GM18502 (cell line): ENCODE results near the gene UBE2F.

Experiments
- ATAC-seq: cut with Tn5 transposase; IDR thresholded peaks from one replicate; pipeline ENCODE4 v1.9.1; 2021; ENCODE audit warnings: mild to moderate bottlenecking; ENCODE audit not compliant: unreplicated experiment, poor library complexity

Gene UBE2F, protein sequence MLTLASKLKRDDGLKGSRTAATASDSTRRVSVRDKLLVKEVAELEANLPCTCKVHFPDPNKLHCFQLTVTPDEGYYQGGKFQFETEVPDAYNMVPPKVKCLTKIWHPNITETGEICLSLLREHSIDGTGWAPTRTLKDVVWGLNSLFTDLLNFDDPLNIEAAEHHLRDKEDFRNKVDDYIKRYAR

GRCh38 chr2:237966565-237967462, at the start of gene UBE2F:
UBE2F (plus strand) TSS chr2:237967014; CDS start chr2:237973108, 6,094 bp downstream.
- peak; percentile 95 for ATAC-seq

- no peak for ATAC-seq
Observed at GRCh38 chr2:237917696-237918374, 49.0 kb upstream of the UBE2F start.

- ATAC-seq, result no peak
Observed at GRCh38 chr2:237919593-237919992, 47.2 kb upstream of the UBE2F start.

DNA sequence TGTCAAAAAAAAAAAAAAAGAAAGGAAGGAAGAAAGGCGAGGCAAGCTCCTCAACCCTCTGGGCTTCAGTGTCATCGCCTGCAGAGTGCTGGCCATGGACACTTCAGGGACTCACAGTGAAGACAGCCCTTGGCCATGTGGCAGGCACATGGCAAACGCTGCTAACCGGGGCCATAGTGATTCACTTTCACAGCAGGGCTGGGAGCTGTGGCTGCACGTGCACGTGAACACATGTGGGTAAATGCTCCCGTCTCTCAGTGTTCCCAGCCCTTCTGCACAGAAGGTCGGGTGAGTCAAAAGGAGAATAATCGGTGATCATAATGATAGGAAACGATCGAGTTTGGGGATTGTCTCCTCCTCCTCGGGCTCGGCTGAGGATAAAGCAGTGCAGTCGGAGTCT, 46.1 kb upstream of the UBE2F start:
- no peak for ATAC-seq

- ATAC-seq, result no peak
Observed at GRCh38 chr2:237921967-237922492, 44.8 kb upstream of the UBE2F start.

DNA sequence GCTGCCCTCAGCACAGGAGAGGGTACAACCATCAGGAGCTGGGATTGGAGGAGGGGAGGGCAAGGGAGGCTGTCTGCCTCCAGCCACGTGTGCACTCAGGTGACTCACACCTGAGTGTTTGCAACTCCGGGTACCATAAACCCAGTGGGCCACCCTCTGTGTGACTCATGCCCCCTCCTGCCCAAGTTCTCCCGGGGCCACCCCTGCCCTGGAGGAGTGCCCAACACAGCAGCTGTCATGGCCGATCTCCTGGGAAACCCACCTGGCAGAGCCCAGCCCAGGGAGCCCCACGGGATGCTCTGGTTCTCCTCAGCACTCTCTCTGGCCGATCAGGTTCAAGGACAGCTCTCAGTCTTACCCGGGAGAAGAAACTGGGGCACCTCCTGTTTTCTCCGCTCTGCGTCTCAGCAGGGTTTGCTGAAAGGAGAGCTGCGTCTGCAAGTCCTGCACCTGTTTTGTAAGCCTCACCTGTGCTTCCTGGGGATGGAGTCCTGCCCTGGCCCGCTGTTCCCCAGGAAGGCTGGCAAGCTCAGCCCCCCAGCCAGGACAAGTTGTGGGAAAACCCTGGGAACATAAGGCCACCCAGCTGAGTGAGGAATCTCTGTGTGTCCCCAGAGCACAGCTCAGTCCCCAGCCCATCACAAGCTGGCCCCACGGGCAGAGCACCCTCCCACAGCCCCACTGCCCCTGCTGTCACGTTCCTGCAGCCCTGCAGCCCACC, 44.0 kb upstream of the UBE2F start:
- ATAC-seq, result no peak

- ATAC-seq, result peak; percentile 83
Observed at GRCh38 chr2:237923481-237924163, 43.2 kb upstream of the UBE2F start.

DNA sequence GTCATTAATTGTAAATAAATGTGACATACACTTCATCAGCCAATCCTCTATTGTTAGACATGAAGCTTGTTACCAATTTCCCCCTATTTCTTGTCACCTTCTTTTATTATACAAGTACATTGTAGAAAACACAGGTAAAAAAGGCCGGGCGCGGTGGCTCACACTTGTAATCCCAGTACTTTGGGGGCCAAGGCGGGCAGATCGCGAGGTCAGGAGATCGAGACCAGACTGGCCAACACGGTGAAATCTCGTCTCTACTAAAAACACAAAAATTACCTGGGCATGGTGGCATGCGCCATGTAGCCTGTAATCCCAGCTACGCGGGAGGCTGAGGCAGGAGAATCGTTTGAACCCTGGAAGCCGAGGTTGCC, 42.7 kb upstream of the UBE2F start:
- ATAC-seq, result no peak

GRCh38 chr2:237927135-237927534, 39.7 kb upstream of the UBE2F start:
- no peak for ATAC-seq

DNA sequence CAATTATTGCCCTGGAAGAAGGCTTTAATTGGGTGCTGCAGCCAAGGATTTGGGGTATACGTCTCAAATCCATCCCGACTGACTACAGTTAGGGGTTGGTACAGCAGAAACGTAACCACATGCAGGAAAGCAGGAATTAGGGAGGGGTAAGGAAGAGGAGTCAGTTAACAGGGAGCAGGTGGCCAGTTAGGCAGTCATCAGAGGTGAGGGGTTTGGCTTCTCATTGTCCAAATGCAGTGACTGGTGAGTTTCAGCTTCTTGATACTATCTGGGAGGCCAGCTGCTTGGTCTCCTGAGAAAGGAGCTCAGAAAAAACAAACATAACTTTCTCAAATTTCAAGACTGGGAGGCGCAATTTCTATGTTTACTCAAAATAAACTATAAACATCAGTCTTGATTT, 38.8 kb upstream of the UBE2F start:
- no peak for ATAC-seq

DNA sequence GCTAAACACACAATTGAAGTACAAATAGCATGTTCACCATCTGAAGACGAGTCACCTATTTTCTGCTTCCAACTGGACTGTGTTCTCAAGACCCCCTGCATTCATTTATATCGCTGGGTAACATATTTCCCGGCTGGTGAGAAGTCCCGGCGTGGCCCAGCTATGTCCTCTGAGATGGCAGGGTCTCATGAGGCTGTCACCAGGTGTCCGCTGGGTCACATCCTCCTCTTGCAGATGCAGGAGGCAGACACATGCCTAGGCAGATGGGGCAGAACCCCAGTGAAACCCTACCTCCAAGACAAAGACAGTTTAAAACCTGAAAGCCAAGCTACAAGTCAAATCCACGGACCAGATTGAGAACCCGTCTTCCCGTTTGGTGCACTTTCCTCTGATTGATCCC, 36.8 kb upstream of the UBE2F start:
- ATAC-seq, result no peak

DNA sequence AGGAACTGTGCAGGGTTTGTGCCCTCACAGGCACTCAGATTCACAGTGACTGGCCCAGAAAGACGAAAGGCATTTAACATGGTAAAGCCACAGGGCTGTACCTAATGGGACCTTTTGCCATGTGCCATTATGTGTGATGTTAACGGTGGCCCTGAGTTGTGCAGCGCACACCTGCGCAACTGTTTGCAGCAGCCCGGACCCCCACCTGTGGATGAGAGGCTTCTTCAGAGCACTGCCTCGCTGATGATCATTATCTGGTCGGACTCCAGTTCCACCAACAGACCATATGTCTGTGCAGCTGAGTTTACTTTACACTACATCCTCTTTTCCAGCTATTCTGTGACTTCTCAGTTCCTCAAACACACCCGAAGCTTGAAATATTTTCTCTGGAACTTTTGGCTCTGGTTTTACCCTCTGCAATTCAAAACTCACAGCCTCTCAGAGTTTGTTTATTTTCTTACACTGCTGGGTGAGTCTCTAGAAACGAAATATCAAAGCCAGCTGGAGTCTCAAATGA, 35.6 kb upstream of the UBE2F start:
- no peak for ATAC-seq

GRCh38 chr2:237932731-237933131, 34.1 kb upstream of the UBE2F start:
- no peak for ATAC-seq

DNA sequence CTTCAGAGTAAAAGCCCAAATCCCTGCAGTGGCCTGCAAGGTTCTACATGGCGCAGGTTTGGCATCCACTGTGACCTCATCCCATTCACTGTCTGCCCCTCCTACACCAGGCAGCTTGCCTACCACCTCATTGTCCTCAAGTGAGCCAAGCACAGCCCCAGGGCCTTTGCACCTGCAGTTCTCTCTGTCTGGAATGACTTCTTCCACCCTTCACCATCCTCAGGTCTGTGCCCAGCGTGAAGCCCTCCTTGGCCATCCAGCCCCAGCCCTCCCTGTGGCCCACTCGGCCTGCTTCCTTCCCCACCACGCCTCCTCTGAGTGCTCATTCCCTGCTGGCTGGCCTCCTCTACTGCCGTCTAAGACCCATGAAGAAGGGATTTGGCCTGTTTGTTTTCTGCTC, 32.6 kb upstream of the UBE2F start:
- ATAC-seq, result no peak

- ATAC-seq, result no peak
Observed at GRCh38 chr2:237935740-237936452, 30.9 kb upstream of the UBE2F start.

- ATAC-seq, result no peak
Observed at GRCh38 chr2:237939251-237939650, 27.6 kb upstream of the UBE2F start.

DNA sequence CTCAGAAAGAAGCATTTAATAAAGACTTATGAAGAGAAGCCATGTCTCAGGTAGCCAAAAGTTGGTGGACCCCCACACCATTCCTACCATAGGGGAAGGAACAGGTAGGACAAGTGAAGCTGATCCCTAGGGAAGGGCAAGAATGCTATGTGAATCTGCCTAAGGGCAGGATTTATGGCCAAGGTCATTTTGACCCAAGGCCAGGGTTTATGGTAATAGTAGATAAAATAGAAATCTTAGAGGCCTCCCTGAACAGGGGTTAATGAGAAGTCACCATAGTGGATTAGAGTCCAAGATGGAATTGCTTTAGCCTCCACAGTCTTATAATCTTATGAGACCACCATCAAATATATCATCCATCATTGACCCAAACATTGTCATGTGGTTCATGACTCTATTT, 26.0 kb upstream of the UBE2F start:
- ATAC-seq, result no peak

GRCh38 chr2:237941239-237941638, 25.6 kb upstream of the UBE2F start:
- ATAC-seq, result no peak

DNA sequence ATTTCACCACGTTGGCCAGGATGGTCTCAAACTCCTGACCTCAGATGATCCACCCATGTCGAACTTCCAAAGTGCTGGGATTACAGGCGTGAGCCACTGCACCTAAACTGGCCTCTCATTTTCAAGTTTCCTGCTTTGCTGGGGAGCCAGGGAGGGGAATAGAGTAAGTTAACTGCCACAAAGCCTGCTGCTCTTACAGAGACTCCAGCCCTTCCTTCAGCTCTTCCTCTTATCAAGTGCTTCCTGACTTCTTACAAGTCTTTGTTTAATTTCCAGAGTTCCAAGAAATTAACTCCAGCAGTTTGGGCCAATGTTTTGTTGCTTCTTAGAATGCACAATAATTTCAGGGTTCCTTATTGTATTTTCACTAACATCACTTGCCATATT, 24.3 kb upstream of the UBE2F start:
- no peak for ATAC-seq
